ENCODE results near the gene MEAK7.

DNA sequence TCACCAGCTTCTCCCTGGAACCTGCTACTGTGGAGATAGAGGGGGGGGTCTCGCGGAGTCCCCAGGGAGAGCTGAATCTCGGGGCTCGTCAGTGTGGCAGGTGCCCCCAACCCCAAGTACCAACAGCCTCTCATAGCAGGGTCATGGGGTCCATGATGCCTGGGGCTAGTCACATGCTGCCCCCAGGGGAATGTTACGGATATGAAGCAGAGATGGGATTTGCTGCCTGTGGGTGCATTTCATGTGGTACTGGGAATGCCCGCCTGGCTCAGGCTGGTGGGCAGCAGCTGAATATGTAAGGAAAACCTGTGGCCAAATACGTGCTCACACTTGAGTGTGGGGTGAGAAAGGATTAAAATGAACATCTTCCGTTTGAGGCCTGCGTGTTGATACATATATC lies 49.4 kb downstream of the MEAK7 start:
- TF ChIP-seq EP300 (IDR thresholded peaks at IDR 0.05; ENCODE audit: borderline replicate concordance in 1 of 2, low read depth in 2 of 2, low read length in 2 of 2) (no peak), TAF1 (IDR thresholded peaks at IDR 0.05; ENCODE audit: low read depth, low read length) (no peak), RBBP5 (IDR thresholded peaks at IDR 0.05; ENCODE audit: borderline replicate concordance, low read depth, low read length) (no peak), CTCF (IDR thresholded peaks at IDR 0.05; ENCODE audit: control extremely low read depth in 1 of 3, insufficient read depth in 1 of 3, low read depth in 1 of 3, low read length in 3 of 3) (no peak), PHF8 (conservative IDR thresholded peaks at IDR 0.05; ENCODE audit: low read depth, low read length) (no peak)
